HCT116 (cell line): Measurements from ENCODE around the gene ZBTB20. TPM values are rescaled to one million over a fixed set of nuclear protein-coding genes. Genes with fewer than 3 reads are reported as not detected.
A peak's percentile ranks its signal among the peaks of the same experiment; 100 is the strongest.

Source experiments
- ATAC-seq: fragments of 200-7000 bp; cut with Tn5 transposase; 2 replicates; pipeline ENCODE4 v1.9.1; 2020; ENCODE audit warnings: mild to moderate bottlenecking, moderate library complexity
- BruUV-seq: library from RNA; stranded (reverse); fragments of 400-500 nt; replicated peaks from 2 replicates; lab custom pipeline; 2021; lab: Mats Ljungman, UMichigan
- CTCF ChIA-PET: fragments of 300-600 bp; sonication (Branson Sonifier 250); formaldehyde crosslinking; loops from one replicate; lab custom pipeline; 2021; ENCODE audit warnings: antibody characterized with exemption; lab: Charles Lee
- POLR2A ChIA-PET: fragments of 300-600, 350-600 bp; sonication (Branson Sonifier 250); formaldehyde crosslinking; loops from one replicate; lab custom pipeline; 2021; ENCODE audit warnings: antibody characterized with exemption; lab: Charles Lee
- RAD21 ChIA-PET, 2 experiments: fragments of 300-600 bp; sonication (Branson Sonifier 250); formaldehyde crosslinking; loops; one replicate each; lab custom pipeline; 2023; ENCODE audit warnings: low total read pairs in 2 of 2; ENCODE audit not compliant: uncharacterized antibody in 2 of 2, unreplicated experiment in 2 of 2, low non-redundant PET in 1 of 2; lab: Charles Lee
- DNase-seq: peaks from one replicate; pipeline ENCODE4 v3.0.0-alpha.2; 2010; ENCODE audit warnings: low read depth, low spot score
- H2AFZ ChIP-seq: fragments of 200-600 bp; shearing (Covaris generic), sonication (generic); 2 replicates; pipeline ENCODE4 v1.6.1; 2017; ENCODE audit warnings: low read depth, mixed run types, mixed read lengths, antibody characterized with exemption, low read length; ENCODE audit not compliant: poor library complexity, severe bottlenecking
- H3K27ac ChIP-seq: 2 replicates; pipeline ENCODE4 v1.5.1; 2012; ENCODE audit warnings: low read depth, low read length
- H3K27me3 ChIP-seq: fragments of 200-600 bp; sonication (generic); 2 replicates; pipeline ENCODE4 v1.6.1; 2016; ENCODE audit warnings: mixed run types, low read length, mixed read lengths; ENCODE audit not compliant: insufficient read depth
- H3K36me3 ChIP-seq, 2 experiments: fragments of 200-500 bp in 1 of 2; fragments of 200-600 bp in 1 of 2; sonication (Bioruptor generic) in 1 of 2; sonication (generic) in 1 of 2; 2 replicates each; pipeline versions ENCODE4 v1.5.1 to v1.6.1; 2014 to 2016; ENCODE audit warnings: low read length in 2 of 2, inconsistent platforms in 1 of 2, mixed read lengths in 1 of 2, mixed run types in 1 of 2; ENCODE audit not compliant: insufficient read depth in 2 of 2, control insufficient read depth in 1 of 2
- H3K4me1 ChIP-seq, 2 experiments: fragments of 200-600 bp in 1 of 2; sonication (generic) in 1 of 2; 2 replicates each; pipeline versions ENCODE4 v1.5.1 to v1.6.1; 2012 to 2017; ENCODE audit warnings: low read length in 2 of 2, inconsistent platforms in 1 of 2, mild to moderate bottlenecking in 1 of 2, mixed read lengths in 1 of 2, mixed run types in 1 of 2, moderate library complexity in 1 of 2; ENCODE audit not compliant: insufficient read depth in 2 of 2, control insufficient read depth in 1 of 2
- H3K4me2 ChIP-seq: fragments of 200-600 bp; sonication (generic); 2 replicates; pipeline ENCODE4 v1.6.1; 2017; ENCODE audit warnings: mixed run types, low read length, mixed read lengths
- H3K4me3 ChIP-seq, 2 experiments: fragments of 200-600 bp in 1 of 2; sonication (generic) in 1 of 2; replicated peaks in 1 of 2; 2 replicates each; pipeline ENCODE4 v1.5.1; 2011 to 2016; ENCODE audit warnings: low read length in 2 of 2, control low read depth in 1 of 2, low read depth in 1 of 2, mild to moderate bottlenecking in 1 of 2, mixed read lengths in 1 of 2, mixed run types in 1 of 2
- H3K79me2 ChIP-seq: fragments of 200-600 bp; sonication (generic); 2 replicates; pipeline ENCODE4 v1.6.1; 2017; ENCODE audit warnings: mild to moderate bottlenecking, mixed run types, low read length, moderate library complexity, mixed read lengths; ENCODE audit not compliant: insufficient read depth
- H3K9ac ChIP-seq: fragments of 200-600 bp; sonication (generic); 2 replicates; pipeline ENCODE4 v1.6.1; 2016; ENCODE audit warnings: low read length, mixed read lengths
- H3K9me2 ChIP-seq: fragments of 200-600 bp; sonication (generic), shearing (Covaris generic); 2 replicates; pipeline ENCODE4 v1.6.1; 2017; ENCODE audit warnings: mixed run types, mild to moderate bottlenecking, moderate library complexity; ENCODE audit not compliant: insufficient read depth
- H3K9me3 ChIP-seq, 2 experiments: fragments of 200-500 bp in 1 of 2; fragments of 200-600 bp in 1 of 2; sonication (Bioruptor generic) in 1 of 2; sonication (generic) in 1 of 2; 2 replicates each; pipeline ENCODE4 v1.6.1; 2014 to 2017; ENCODE audit warnings: low read length in 2 of 2, mixed read lengths in 2 of 2, inconsistent platforms in 1 of 2, low read depth in 1 of 2, mild to moderate bottlenecking in 1 of 2, mixed run types in 1 of 2, moderate library complexity in 1 of 2; ENCODE audit not compliant: control insufficient read depth in 1 of 2, insufficient read depth in 1 of 2
- H4K20me1 ChIP-seq: fragments of 200-600 bp; sonication (generic), shearing (Covaris generic); 2 replicates; pipeline ENCODE4 v1.6.1; 2017; ENCODE audit warnings: mixed run types, mild to moderate bottlenecking, moderate library complexity; ENCODE audit not compliant: insufficient read depth
- CBX3 ChIP-seq: IDR thresholded peaks from 2 replicates; pipeline ENCODE4 v1.6.1; 2012; ENCODE audit warnings: low read depth
- CEBPB ChIP-seq: IDR thresholded peaks from 2 replicates; pipeline ENCODE4 v1.6.1; 2012; ENCODE audit warnings: low read depth
- EZH2 ChIP-seq: fragments of 200-600 bp; sonication (generic); IDR thresholded peaks from 2 replicates; pipeline ENCODE4 v1.6.1; 2017; ENCODE audit warnings: antibody characterized with exemption, mixed run types
- EZH2phosphoT487 ChIP-seq: fragments of 200-600 bp; IDR thresholded peaks from 2 replicates; pipeline ENCODE4 v1.6.1; 2018; ENCODE audit warnings: antibody characterized with exemption, borderline replicate concordance
- JUND ChIP-seq: IDR thresholded peaks from 2 replicates; pipeline ENCODE4 v1.6.1; 2012
- POLR2A ChIP-seq: IDR thresholded peaks from 2 replicates; pipeline ENCODE4 v1.7.0; 2011; ENCODE audit warnings: borderline replicate concordance; ENCODE audit not compliant: insufficient read depth, insufficient read length; ENCODE audit errors: extremely low read depth
- RAD21 ChIP-seq: IDR thresholded peaks from 2 replicates; pipeline ENCODE4 v1.6.1; 2012; ENCODE audit warnings: low read depth, mild to moderate bottlenecking
- SIN3A ChIP-seq: IDR thresholded peaks from 2 replicates; pipeline ENCODE4 v1.6.1; 2012; ENCODE audit warnings: low read depth
- SRF ChIP-seq: IDR thresholded peaks from 2 replicates; pipeline ENCODE4 v1.6.1; 2012; ENCODE audit warnings: low read depth
- TCF7L2 ChIP-seq: IDR thresholded peaks from 2 replicates; pipeline ENCODE4 v1.7.0; 2011; ENCODE audit warnings: borderline replicate concordance, inconsistent platforms; ENCODE audit not compliant: insufficient read depth, insufficient read length; ENCODE audit errors: extremely low read depth
- YY1 ChIP-seq: IDR thresholded peaks from 2 replicates; pipeline ENCODE4 v1.6.1; 2011; ENCODE audit warnings: low read length, low read depth, moderate library complexity, mild to moderate bottlenecking; ENCODE audit not compliant: insufficient replicate concordance; ENCODE audit errors: extremely low read depth
- ZNF274 ChIP-seq: fragments of 200-500 bp; sonication (Bioruptor generic); IDR thresholded peaks from 2 replicates; pipeline ENCODE4 v1.6.1; 2014; ENCODE audit warnings: mild to moderate bottlenecking, low read depth, low read length, inconsistent platforms
- intact Hi-C: fragments of 100-400 bp; cut with micrococcal nuclease; formaldehyde crosslinking; loops from 2 replicates; pipeline ENCODE4 v1.10.0; 2022
- total RNA-seq: library from RNA; stranded (reverse); gene quantifications from one replicate; pipeline ENCODE4 v1.2.1, GENCODE V29; 2021; ENCODE audit not compliant: unreplicated experiment
- TF ChIP-seq, protein P1 (sequence below): IDR thresholded peaks from 2 replicates; pipeline ENCODE4 v1.6.1; 2012
- TF ChIP-seq, protein P2 (sequence below): IDR thresholded peaks from 2 replicates; pipeline ENCODE4 v1.6.1; 2011; ENCODE audit warnings: mild to moderate bottlenecking, low read length, moderate library complexity; ENCODE audit not compliant: insufficient replicate concordance; ENCODE audit errors: extremely low read depth
- TF ChIP-seq, protein P3 (sequence below): IDR thresholded peaks from 2 replicates; pipeline ENCODE4 v1.6.1; 2012
- TF ChIP-seq, protein P4 (sequence below), 3 experiments: fragments of 200-600 bp in 1 of 3; sonication (generic) in 1 of 3; IDR thresholded peaks in 2 of 3; conservative IDR thresholded peaks in 1 of 3; 2 replicates each; pipeline ENCODE4 v1.5.1; 2012 to 2017; ENCODE audit warnings: low read depth in 2 of 3, low read length in 2 of 3, antibody characterized with exemption in 1 of 3, borderline replicate concordance in 1 of 3, control low read depth in 1 of 3, mild to moderate bottlenecking in 1 of 3, mixed read lengths in 1 of 3, mixed run types in 1 of 3, moderate library complexity in 1 of 3; ENCODE audit not compliant: insufficient read depth in 1 of 3

ZBTB20 gene
- total RNA-seq, 1 experiment from 2014 or later = 42.1 TPM

DNA sequence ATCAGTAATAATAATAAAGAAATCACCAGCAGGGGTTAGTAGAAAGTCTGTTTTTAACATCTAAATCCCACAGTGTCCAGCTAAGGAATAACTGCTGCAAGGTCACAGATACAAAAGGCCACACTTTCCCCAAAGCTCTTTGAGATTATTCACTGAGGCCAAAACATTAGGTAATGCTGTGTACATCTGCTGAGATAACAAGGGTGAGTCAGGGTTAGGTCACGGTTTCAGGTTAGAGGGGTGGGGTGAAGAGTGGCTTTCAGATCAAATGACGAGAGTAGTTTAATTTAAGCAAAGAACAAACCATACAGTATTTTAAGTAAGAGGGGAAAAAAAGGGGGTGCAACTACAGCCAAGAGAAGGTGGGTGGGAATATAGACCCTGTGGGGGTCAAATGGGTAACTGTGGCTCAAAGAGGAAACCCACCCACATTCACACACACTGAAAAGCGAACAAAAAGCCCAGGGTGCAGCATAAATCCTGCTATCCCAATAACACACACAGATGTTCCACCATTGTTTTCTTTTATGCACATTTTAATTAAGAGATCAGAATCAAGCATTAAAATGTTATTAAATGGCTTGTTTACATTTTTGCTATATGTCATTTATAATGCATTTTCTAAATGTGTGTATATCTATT lies 440.4 kb downstream of the ZBTB20 start (continued):
- TF ChIP-seq, protein P1, sequence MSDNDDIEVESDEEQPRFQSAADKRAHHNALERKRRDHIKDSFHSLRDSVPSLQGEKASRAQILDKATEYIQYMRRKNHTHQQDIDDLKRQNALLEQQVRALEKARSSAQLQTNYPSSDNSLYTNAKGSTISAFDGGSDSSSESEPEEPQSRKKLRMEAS = peak; percentile 60; the same call in 1 of the 2 replicates
- TF ChIP-seq EZH2phosphoT487 (no peak), RAD21 (peak; percentile 52), CEBPB (peak; percentile 94), SRF (peak; percentile 73; the same call in 1 of the 2 replicates)
- TF ChIP-seq, protein P2, sequence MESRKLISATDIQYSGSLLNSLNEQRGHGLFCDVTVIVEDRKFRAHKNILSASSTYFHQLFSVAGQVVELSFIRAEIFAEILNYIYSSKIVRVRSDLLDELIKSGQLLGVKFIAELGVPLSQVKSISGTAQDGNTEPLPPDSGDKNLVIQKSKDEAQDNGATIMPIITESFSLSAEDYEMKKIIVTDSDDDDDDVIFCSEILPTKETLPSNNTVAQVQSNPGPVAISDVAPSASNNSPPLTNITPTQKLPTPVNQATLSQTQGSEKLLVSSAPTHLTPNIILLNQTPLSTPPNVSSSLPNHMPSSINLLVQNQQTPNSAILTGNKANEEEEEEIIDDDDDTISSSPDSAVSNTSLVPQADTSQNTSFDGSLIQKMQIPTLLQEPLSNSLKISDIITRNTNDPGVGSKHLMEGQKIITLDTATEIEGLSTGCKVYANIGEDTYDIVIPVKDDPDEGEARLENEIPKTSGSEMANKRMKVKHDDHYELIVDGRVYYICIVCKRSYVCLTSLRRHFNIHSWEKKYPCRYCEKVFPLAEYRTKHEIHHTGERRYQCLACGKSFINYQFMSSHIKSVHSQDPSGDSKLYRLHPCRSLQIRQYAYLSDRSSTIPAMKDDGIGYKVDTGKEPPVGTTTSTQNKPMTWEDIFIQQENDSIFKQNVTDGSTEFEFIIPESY = peak; percentile 78
- TF ChIP-seq, all 23 proteins: peak for 14

DNA sequence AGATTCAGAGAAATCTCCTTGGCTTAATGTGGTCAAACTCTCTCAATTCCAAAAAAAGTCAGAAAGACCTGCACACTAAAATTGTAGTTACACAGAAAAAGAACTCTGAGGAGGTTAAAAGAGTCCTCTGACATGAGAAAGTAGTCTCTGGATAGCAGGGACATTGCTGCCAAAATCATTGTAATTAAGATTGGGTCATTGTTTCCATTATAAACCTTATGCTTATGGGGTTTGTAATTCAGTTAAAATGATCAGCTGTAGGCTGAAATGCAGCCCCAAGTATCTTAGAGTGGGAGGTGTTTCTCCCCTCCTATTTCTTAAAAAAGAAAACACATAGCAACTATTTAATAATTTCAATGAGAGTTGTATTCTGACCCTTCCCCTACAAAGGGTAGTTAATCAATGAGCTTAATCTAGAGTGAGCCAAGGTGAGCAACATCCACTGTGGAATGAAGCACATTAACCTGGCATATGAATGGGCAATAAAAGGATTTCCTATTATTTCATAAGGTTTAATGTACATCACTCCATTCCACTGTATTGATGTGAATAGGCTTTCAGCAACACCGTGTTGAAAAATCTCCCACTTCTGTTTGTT lies 446.4 kb downstream of the ZBTB20 start:
- TF ChIP-seq, protein P1 = no peak
- TF ChIP-seq, protein P3, sequence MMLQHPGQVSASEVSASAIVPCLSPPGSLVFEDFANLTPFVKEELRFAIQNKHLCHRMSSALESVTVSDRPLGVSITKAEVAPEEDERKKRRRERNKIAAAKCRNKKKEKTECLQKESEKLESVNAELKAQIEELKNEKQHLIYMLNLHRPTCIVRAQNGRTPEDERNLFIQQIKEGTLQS = no peak
- TF ChIP-seq CEBPB (no peak), CBX3 (no peak), ZNF274 (no peak), EZH2 (no peak), YY1 (no peak), TCF7L2 (no peak), JUND (no peak), SRF (no peak), EZH2phosphoT487 (no peak), SIN3A (no peak), POLR2A (no peak), RAD21 (no peak)
- TF ChIP-seq, protein P4, sequence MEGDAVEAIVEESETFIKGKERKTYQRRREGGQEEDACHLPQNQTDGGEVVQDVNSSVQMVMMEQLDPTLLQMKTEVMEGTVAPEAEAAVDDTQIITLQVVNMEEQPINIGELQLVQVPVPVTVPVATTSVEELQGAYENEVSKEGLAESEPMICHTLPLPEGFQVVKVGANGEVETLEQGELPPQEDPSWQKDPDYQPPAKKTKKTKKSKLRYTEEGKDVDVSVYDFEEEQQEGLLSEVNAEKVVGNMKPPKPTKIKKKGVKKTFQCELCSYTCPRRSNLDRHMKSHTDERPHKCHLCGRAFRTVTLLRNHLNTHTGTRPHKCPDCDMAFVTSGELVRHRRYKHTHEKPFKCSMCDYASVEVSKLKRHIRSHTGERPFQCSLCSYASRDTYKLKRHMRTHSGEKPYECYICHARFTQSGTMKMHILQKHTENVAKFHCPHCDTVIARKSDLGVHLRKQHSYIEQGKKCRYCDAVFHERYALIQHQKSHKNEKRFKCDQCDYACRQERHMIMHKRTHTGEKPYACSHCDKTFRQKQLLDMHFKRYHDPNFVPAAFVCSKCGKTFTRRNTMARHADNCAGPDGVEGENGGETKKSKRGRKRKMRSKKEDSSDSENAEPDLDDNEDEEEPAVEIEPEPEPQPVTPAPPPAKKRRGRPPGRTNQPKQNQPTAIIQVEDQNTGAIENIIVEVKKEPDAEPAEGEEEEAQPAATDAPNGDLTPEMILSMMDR (IDR thresholded peaks at IDR 0.05 in 2 of 3, conservative IDR thresholded peaks at IDR 0.05 in 1 of 3; ENCODE audit: borderline replicate concordance in 1 of 3, insufficient read depth in 1 of 3, low read depth in 2 of 3, low read length in 2 of 3) = no peak
- peaks cover 86% of the 10 kb centered on the region for H3K79me2 ChIP-seq
- RAD21 ChIA-PET = no interaction called here

More for the DNA sequence above, 446.4 kb downstream of the ZBTB20 start:
- DNase-seq (no peak), ATAC-seq (no peak)
- no peak overlapping the region; the same call in 1 of the 2 replicates for H3K27ac ChIP-seq
- ChIA-PET CTCF (no interaction called here), POLR2A (interaction anchor here (0.6 kb wide), 1 partner anchor 58 kb away, joined by 3 read pairs; no protein-coding TSS in a partner anchor)
- H3K9ac ChIP-seq = no peak overlapping the region
- H4K20me1 ChIP-seq = no peaks in the 10 kb centered on the region
- no peak overlapping the region for H2AFZ ChIP-seq
- BruUV-seq = no TSS peak
- no peaks in the 10 kb centered on the region; a peak in 1 of 4 replicates for H3K36me3 ChIP-seq
- H3K9me2 ChIP-seq = no peaks in the 10 kb centered on the region; the same call in 1 of the 2 replicates
- peaks cover 36 to 69% of the 10 kb centered on the region in 2 experiments for H3K4me1 ChIP-seq
- no peaks in the 10 kb centered on the region for H3K27me3 ChIP-seq
- H3K9me3 ChIP-seq = no peaks in the 10 kb centered on the region
- no peak overlapping the region for H3K4me3 ChIP-seq
- no peak overlapping the region for H3K4me2 ChIP-seq
- intact Hi-C loops = no loop called here
